HG02885 (cell line): ENCODE measurements around the gene NPAS3.
A peak's percentile ranks its signal among the peaks of the same experiment; 100 is the strongest.

Experiments used
- ATAC-seq: cut with Tn5 transposase; IDR thresholded peaks from one replicate; pipeline ENCODE4 v1.9.1; 2021; ENCODE audit warnings: mild to moderate bottlenecking; ENCODE audit not compliant: unreplicated experiment, poor library complexity

Gene NPAS3

DNA sequence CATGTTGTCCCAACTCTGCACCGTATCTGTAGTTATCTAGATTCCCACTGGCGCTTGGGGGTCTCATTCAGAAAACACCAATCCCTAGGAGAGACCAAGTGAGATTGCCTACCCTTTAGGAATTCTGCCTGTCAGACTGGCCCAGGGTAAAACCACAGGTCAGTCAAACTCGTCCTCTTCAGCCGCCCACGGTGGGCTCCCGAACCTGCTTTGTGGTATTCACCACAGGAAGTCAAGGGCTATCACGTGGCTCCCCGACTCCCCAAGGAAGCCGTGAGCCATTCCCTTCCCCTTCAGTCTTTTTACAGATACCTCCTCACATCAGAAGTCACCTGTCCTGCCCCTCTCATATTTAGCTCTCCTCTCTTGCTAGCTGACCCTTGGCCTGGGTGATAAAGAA lies 852.3 kb downstream of the NPAS3 start:
- peak; percentile 52 for ATAC-seq

DNA sequence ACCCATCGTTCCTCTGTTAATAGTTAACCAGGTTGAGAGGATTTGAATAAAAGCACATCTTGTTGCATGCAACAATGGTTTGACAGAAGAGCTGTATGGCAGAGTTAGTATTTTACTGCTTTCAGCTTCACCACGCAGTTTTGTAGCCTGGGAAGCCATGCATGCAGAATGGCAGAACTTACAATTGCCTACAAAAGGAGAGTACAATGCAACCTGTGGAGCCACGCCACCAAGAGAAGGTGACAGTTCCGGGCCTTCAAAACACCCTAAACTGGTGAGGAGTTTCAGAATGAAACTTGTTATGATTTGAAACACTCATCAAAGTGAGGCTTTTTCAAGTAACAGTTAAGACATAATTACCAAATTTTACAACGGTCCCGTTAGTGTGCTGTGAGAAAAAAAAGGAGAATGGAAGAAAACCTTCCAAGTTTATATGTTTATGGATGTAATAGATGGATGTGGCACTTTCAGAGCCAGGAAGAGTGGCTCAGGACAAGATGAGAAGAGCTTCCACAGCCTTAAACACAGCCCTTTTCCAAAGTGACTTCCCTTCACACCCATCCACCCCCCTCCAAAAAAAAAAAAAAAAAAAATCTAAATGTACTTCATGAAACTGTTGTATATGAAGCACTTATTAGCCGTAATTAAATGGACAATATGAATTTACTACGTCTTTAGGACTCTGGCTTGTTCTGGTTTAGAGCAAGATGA lies 853.5 kb downstream of the NPAS3 start:
- ATAC-seq, result peak; percentile 83

DNA sequence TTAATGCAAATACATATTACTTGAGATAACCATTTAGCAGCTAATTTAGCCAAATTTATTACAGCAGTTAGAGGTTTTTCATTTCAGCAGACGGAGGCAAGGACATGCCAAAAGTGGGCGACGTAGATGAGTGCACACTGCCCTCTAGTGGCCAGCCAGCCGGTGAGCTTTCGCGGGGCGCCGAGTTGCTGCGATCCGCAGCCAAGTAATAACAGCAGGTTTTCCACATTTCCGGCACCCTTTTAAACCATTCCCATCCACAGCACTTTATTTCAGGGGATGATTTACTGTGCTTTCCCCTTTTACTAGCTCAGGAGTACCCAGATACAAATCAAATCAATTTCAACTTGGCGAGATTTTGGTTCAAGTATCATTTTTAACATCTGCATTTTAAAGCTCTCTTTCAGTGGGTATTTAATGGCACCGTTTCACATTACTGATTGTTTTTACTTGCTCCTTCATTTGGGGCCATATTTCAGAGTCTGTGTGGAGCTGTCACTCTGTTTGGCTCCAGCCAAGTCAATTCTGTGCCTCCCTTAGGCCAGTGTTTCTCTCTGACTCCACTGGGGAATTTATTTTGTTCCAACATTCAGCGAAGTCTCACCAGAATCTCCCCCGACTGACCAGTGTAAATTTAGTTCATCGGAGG lies 854.2 kb downstream of the NPAS3 start:
- peak; percentile 60 for ATAC-seq

DNA sequence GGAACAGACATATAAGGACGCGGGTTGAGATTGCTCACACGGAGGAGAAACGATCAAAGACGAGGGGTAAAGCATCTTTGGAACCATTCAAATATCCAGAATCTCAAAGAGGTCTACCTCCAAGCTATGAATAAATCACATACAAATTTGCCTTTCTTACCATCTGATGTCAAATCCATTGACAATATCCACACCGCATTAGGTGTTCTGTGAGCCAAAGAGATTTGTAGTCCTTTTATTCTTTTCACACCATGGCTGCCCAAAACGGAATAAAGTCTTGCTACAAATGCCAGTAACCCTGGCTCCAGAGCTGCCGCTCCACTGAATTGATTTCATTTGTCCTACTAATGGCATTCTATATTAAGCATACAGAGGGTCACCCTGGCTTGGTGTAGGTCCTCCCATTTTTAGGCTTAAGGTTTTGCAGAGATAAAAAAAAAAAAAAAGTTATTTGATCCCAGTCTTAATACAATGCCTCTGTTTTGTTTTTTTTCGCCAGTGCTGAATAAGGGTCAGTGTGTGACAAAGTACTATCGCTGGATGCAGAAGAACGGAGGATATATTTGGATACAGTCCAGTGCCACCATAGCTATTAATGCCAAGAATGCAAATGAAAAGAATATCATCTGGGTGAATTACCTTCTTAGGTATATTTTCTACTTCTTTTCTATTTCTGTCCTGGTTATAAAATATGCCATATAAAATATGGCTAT lies 854.9 kb downstream of the NPAS3 start:
- ATAC-seq, result no peak

DNA sequence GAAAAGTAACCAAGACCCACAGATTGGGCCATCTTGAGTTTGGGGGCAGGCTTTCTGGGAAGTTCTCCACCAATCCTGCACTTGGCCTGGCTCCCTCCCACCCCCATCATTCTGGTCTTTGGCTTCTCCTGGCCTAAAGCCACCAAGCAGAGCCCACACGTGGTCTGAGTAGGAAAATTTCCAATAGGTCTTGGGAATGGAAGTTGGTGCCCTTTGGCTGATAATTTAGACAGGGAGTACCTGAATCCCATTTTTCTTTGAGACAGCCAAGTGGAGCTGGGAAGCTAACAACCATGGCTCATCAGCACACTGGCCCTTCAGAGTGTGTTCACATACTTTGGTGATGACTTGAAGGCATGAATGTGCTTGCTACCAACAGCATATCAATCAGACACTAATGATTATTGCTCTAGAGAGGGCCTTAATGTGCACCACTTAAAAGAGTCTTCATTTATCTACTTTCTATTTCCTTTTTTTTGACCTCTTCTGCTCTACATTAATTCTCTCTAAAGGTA lies 856.2 kb downstream of the NPAS3 start:
- no peak for ATAC-seq

DNA sequence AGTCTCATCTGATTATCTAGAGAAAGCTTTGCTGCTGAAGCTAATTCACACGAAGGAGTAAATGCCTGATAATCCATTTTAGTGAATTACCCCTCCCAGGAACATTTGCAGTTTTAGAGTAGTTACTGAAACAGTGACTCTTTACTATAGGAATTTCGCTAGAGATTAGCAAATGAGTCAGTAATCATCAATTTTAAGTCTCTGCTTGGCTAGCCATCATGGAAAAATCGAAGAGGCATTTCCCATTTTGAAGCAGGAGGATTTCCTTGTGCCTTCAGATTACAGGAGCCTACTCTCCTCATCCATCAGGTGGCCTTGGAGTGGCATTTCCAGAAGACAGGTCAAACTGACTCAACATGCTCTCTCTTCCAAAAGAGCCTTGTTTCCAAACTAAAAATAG lies 857.7 kb downstream of the NPAS3 start:
- ATAC-seq, result no peak

DNA sequence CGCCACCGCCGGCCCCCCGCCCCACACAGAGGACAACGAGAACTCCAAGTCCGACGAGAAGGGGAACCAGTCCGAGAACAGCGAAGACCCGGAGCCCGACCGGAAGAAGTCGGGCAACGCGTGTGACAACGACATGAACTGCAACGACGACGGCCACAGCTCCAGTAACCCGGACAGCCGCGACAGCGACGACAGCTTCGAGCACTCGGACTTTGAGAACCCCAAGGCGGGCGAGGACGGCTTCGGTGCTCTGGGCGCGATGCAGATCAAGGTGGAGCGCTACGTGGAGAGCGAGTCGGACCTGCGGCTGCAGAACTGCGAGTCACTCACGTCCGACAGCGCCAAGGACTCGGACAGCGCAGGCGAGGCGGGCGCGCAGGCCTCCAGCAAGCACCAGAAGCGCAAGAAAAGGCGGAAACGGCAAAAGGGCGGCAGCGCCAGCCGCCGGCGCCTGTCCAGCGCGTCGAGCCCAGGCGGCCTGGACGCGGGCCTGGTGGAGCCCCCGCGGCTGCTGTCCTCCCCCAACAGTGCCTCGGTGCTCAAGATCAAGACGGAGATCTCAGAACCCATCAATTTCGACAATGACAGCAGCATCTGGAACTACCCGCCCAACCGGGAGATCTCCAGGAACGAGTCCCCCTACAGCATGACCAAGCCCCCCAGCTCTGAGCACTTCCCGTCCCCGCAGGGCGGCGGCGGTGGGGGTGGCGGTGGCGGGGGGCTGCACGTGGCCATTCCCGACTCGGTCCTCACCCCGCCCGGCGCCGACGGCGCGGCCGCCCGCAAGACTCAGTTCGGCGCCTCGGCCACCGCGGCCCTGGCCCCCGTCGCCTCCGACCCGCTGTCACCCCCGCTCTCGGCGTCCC lies 861.3 kb downstream of the NPAS3 start:
- ATAC-seq, result no peak

DNA sequence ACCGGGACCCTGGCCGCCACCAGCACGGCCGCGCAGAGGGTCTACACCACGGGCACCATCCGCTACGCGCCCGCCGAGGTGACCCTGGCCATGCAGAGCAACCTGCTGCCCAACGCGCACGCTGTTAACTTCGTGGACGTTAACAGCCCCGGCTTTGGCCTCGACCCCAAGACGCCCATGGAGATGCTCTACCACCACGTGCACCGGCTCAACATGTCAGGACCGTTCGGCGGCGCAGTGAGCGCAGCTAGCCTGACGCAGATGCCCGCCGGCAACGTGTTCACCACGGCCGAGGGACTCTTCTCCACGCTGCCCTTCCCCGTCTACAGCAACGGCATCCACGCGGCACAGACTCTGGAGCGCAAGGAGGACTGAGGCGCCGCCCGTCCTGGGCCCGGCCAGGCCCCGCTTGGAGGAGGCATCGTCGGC lies 862.1 kb downstream of the NPAS3 start:
- ATAC-seq, result no peak

DNA sequence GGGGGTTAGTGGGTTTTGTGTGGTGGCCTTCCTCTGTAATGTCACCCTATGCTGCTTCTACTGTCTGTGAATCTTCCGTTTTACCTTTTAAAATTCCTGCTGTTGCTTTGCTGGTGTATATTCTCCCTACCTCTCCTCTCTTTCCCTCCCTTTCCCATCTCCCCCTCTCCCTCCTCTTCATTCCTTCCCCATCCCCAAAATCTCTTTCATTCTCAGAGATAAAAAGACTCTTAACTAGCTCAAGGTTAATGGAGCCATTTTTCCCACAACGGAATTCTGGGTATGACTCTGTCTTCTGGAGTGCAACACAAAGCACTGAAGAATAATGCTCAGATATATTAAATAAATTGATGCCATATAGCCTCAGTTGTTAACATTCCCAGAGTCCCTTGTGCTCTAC lies 864.1 kb downstream of the NPAS3 start:
- no peak for ATAC-seq

DNA sequence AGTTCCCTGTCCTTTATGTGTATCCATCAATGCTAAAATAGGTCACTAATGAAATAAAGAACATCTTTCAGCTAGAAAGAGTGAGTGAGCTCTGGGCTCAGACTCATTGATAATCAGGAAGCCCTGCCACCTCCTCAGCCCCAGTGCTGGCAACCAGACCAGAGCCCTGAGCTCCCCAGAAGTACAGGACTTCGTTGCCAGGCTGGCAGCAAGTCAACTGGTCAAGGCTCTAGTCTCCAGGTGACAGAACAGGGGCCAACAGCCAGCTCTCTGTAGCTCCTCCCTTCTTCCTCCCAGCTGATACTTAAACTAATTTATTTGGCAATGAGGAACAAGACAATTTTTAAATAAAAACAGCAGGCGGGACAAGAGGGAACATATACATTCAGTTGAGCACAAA lies 866.9 kb downstream of the NPAS3 start:
- ATAC-seq, result no peak

DNA sequence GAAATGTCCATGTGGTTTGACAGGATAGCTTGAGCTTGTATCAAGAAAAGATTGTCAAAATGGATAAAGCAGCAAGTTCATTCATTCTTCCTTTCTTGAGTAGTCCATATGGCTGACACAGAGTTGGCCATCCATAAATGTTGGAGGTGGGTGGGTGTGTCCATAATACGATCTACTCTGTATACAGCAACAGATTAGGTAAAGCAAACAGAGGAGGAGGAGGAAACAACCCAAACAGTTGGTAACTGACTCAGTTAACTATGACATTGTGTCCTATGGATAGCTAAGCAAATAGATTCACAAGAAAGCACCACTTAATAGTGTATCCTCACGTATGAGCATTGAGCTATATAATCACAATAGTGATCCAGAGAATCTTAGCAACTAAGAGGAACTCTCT lies 868.2 kb downstream of the NPAS3 start:
- ATAC-seq, result no peak

DNA sequence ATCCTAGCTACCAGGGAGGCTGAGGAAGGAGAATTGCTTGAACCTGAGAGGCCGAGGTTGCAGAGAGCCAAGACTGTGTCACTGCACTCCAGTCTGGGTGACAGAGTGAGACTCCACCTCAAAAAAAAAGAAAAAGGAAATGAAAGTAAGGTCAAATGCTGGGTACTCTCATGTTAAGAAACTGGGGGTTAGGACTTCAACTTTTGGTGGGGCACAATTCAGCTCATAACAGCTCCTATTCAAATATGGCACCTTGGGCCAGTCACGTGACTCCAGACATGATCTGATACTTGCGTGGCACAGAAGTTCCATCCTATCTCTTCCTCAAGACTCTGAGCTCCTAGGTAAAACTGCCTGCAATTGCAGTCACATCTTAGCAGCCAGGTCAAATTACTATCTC lies 869.5 kb downstream of the NPAS3 start:
- no peak for ATAC-seq

DNA sequence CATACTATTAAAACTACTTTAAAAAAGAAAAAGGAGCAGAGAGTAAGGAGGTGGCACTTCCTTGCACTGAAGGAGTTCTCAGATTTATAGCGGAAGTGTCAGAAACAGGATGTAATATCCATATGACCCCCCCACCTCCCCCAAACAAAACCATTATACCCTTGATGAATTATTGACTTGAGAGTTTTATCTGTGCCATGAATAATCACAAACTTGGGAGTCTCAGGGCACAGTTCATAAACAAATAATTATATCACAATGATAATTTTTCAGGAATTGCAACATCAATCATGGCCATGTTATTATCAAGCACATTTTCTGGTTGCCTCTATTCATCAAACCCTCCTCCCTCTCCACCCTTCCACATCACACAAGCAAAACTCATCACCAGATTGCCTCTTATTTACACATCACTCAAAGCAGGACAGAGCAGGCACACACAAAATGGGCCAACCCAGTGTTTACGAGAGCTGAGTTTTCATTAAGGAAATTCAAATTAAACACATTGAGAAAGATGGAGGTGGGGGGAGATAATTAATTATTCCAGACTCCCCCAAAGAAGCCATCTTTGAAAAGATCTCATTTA lies 870.8 kb downstream of the NPAS3 start:
- no peak for ATAC-seq

DNA sequence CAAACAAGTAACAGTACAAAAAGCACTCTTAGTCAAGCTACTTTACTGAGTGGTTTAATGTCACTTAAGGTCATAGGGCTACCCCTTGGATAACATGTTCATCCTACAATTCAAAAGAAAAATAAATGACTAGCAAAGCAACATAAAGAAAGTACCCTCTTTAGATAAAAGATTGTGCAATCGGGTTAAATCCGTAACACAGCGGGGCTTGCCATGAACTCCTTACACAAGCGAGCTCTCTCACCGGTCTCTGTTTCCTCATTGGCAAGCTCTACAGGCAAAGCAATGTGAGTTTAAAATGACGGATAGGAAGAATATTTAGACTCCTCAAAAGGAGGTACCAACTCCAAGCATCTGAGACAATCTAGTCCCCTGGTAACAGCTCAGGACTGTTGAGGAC lies 871.6 kb downstream of the NPAS3 start:
- no peak for ATAC-seq

DNA sequence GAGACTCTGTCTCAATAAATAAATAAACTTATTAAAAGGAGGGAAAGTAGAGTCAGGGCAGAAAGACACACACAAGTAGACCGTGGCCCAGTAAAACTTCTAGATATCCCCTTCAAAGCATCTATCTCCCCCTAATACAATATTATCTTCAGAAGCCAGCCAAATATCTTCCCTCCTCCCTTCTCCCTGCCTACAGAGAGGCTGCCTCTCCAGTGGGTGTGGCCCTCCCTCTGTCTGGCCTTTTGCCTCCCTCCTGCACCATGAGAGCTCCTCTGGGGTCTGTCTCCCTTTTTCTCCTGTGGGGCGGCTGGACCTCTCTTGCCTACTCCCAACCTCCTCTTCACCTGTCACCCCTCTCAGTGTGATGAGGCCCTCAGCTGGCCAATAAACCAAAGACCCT lies 873.0 kb downstream of the NPAS3 start:
- ATAC-seq, result no peak

DNA sequence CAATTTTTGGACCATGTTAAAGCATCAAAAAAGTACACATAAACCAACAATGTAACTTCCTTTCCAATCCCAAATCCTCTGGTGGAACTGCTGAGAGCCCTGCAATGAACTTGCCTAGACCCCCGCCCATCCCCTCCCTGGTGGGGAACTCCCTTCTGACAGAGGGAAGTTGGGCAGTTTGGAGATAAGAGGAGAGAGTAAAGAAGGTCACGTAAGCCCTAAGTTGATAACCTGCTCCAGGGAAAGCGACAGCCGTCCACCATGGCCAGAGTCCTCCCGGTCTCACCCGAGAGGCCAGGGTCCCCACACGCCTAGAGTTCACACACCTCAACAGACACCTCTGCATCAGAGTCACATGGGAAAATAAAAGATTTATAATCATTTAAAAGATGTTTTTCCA lies 873.5 kb downstream of the NPAS3 start:
- ATAC-seq, result no peak

DNA sequence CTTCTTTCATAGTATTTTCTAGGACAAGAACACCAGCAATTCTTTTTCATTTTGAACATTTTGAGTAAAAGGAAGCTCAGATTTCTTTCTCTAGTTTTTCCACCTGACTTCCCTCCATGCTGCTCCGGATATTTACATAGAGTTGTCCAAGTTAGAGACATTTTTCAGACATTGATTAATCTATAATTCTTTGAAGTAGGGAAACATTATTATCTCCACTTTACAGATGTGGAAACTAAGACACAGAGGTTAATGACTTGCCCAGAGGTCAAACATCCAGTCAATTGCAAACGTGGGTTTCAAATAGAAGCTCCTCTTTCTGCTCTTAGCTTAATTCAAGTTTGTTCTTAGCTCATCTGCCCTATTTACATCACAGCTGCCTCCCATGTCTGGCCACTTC lies 873.9 kb downstream of the NPAS3 start:
- ATAC-seq, result no peak

DNA sequence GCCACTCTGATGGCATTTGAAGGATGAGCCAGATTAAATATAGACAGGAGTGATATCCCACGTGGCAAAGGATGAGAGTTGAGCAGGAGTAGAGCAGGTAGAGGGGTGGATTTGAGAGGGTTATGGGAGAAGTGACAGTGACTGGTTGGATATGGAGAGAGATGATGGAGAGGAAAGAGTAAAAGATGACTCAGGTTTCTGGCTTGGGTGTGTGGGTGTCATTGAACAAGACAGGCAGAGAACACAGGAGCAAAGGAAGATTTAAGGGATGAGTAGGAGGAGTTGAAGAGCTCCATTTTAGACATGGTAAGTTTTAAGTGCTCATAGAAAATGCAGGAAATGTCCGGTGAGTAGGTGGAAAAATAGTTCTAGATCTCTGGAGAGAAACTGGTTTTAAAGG lies 875.3 kb downstream of the NPAS3 start:
- no peak for ATAC-seq

DNA sequence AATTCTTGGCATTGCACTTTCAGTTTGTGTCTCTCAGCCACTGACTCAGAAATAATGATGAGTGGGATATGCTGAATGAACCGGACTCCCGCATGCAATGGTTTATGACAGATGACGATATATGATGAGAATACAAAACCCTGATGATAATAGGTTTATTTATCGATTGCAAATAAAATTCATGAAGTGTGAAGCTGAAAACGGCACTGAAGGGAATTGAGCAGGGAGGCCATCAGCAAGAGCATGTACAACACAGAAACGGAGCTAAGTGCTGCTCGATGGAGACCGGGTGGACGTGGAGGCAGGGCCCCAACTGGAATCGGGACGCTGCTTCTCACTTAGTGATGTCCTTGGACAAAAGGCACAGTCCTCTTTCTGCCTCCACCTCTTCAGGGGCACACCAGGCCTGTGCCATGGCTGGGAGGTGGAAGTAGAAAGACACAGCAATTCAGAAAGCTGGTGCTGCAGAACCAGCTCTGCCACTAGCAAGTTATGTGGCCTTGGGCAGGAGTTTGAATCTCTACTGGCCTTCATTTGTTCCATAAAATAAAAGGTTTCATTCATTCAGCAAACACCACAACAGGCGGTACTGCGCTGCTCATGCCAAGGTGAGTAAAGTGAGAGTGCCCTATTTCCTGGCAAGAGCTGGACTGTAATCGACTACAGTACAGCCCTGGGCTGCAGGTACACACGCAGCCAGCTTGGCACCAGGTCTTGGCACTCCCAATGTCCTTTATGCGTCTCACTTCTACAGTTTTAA lies 895.2 kb downstream of the NPAS3 start:
- no peak for ATAC-seq
